NCI-H1694 treated with DMSO at 0.1 percent for 48 hours (cell line): ENCODE measurements around the gene LZTFL1.
"Not testable (repeated sequence)": the region's sequence is repeated elsewhere in the genome, so short reads cannot be mapped to it uniquely, and the experiment has no call there.

Experiments
- DNase-seq: peaks from one replicate; lab custom pipeline; 2025; lab: John Stamatoyannopoulos, UW

LZTFL1 gene

GRCh38 chr3:45864760-45865519 is 23.0 kb upstream of the LZTFL1 start:
- no peak for DNase-seq

GRCh38 chr3:45861043-45861719 is 19.3 kb upstream of the LZTFL1 start:
- DNase-seq: no peak

GRCh38 chr3:45860481-45860880 is 18.6 kb upstream of the LZTFL1 start:
- DNase-seq: no peak

GRCh38 chr3:45858809-45859543 is 17.1 kb upstream of the LZTFL1 start:
- DNase-seq: no peak

GRCh38 chr3:45857024-45857423 is 15.1 kb upstream of the LZTFL1 start:
- not testable (repeated sequence) for DNase-seq

GRCh38 chr3:45856323-45856722 is 14.4 kb upstream of the LZTFL1 start:
- not testable (repeated sequence) for DNase-seq

- DNase-seq: no peak
Measured at GRCh38 chr3:45852828-45853227, 10.9 kb upstream of the LZTFL1 start.

- no peak for DNase-seq
Measured at GRCh38 chr3:45848392-45848791, 6.5 kb upstream of the LZTFL1 start.

GRCh38 chr3:45844616-45845015 is 2.7 kb upstream of the LZTFL1 start:
- DNase-seq: no peak

GRCh38 chr3:45842851-45843625 is 1.1 kb upstream of the LZTFL1 start:
- no peak for DNase-seq

- DNase-seq: no peak
Measured at GRCh38 chr3:45841420-45841756, 531 bp downstream of the LZTFL1 start.

- no peak for DNase-seq
Measured at GRCh38 chr3:45838466-45838865, 3.5 kb downstream of the LZTFL1 start.

GRCh38 chr3:45832699-45833098 is 9.2 kb downstream of the LZTFL1 start:
- DNase-seq: no peak

- no peak for DNase-seq
Measured at GRCh38 chr3:45830121-45830520, 11.8 kb downstream of the LZTFL1 start.

GRCh38 chr3:45826908-45827307 is 15.0 kb downstream of the LZTFL1 start:
- no peak for DNase-seq

GRCh38 chr3:45826321-45826720 is 15.6 kb downstream of the LZTFL1 start:
- no peak for DNase-seq

- DNase-seq: no peak
Measured at GRCh38 chr3:45821127-45821526, 20.8 kb downstream of the LZTFL1 start.

GRCh38 chr3:45819543-45819942 is 22.4 kb downstream of the LZTFL1 start:
- no peak for DNase-seq

GRCh38 chr3:45817831-45818522 is 23.9 kb downstream of the LZTFL1 start:
- DNase-seq: no peak

GRCh38 chr3:45816544-45816943 is 25.4 kb downstream of the LZTFL1 start:
- DNase-seq: no peak

GRCh38 chr3:45814322-45814721 is 27.6 kb downstream of the LZTFL1 start:
- no peak for DNase-seq
